HK-2 (cell line): Measurements from ENCODE around the gene PLEKHO1.

Experiments used
- DNase-seq: peaks from one replicate; pipeline ENCODE4 v3.0.0-alpha.2; 2018; ENCODE audit not compliant: unreplicated experiment

The PLEKHO1 gene

GRCh38 chr1:150150133-150151021 lies 661 bp downstream of the PLEKHO1 start:
- DNase-seq = no peak

GRCh38 chr1:150151291-150152181 lies 1.8 kb downstream of the PLEKHO1 start:
- no peak for DNase-seq

GRCh38 chr1:150152182-150152536 lies 2.4 kb downstream of the PLEKHO1 start:
- no peak for DNase-seq

GRCh38 chr1:150152772-150153456 lies 3.2 kb downstream of the PLEKHO1 start:
- peak; percentile 32 for DNase-seq

- DNase-seq = no peak
These were observed 4.4 kb downstream of the PLEKHO1 start for GRCh38 chr1:150154143-150154542.

- DNase-seq = no peak
These were observed 5.8 kb downstream of the PLEKHO1 start for GRCh38 chr1:150155413-150156071.

- no peak for DNase-seq
These were observed 7.3 kb downstream of the PLEKHO1 start for GRCh38 chr1:150156868-150157603.

GRCh38 chr1:150159550-150159949 lies 9.8 kb downstream of the PLEKHO1 start:
- no peak for DNase-seq

- no peak for DNase-seq
These were observed 11.4 kb downstream of the PLEKHO1 start for GRCh38 chr1:150160964-150161621.

GRCh38 chr1:150161747-150162581 lies 12.2 kb downstream of the PLEKHO1 start:
- DNase-seq = no peak

- no peak for DNase-seq
These were observed 12.8 kb downstream of the PLEKHO1 start for GRCh38 chr1:150162582-150162861.

GRCh38 chr1:150162862-150163706 lies 13.4 kb downstream of the PLEKHO1 start:
- DNase-seq = peak; percentile 85

GRCh38 chr1:150164224-150164623 lies 14.5 kb downstream of the PLEKHO1 start:
- no peak for DNase-seq

- DNase-seq = no peak
These were observed 15.1 kb downstream of the PLEKHO1 start for GRCh38 chr1:150164779-150165178.

- DNase-seq = peak; percentile 37
These were observed 16.2 kb downstream of the PLEKHO1 start for GRCh38 chr1:150165622-150166612.

- peak; percentile 68 for DNase-seq
These were observed 19.4 kb downstream of the PLEKHO1 start for GRCh38 chr1:150168960-150169601.

GRCh38 chr1:150171801-150172200 lies 22.1 kb downstream of the PLEKHO1 start:
- no peak for DNase-seq
